HG02642 (cell line): ENCODE data around the gene MACROD2.

Experiments used
- ATAC-seq: cut with Tn5 transposase; IDR thresholded peaks from one replicate; pipeline ENCODE4 v1.9.1; 2021; ENCODE audit warnings: mild to moderate bottlenecking; ENCODE audit not compliant: unreplicated experiment, poor library complexity

The MACROD2 gene

DNA sequence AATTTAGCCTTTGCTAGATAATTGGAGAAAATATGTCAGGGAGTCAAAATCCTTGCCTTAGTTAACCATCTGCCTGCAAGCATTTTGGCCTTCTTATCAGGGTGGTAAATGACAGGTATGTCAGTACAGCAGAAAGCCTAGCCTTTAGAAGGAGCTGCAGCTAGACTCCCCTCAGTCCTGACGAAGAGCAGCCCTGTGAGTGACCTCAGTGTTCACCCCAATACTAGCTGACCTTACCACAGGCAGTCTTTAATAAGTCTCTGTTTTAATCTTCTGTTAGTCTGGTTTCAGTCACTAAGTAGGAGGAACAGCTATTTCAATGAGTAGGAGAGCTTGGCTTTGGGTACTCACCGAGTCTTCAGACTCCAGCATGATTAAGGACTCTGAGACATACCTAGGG lies 682.1 kb downstream of the MACROD2 start:
- no peak for ATAC-seq

GRCh38 chr20:14685183-14685582 lies 689.9 kb downstream of the MACROD2 start:
- no peak for ATAC-seq

GRCh38 chr20:14687313-14687712 lies 692.0 kb downstream of the MACROD2 start:
- ATAC-seq, result no peak

DNA sequence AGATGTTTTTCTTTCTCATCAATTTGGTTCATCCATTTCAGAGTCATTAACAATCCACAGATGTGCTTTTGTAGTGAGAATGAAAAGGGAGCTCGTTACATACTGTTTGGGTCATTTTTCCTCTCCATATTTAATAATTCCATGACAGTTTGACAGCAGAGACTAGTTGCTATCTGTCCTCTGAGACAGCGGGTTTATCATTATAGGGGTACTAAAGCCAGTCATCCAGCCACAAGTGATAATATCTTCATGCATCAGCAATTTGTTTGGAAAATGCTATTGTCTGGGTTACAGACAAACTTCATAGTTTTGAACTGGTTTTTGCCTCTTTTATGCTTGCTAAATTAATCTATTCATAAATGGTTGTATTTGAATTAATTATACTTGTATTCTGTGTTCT lies 692.7 kb downstream of the MACROD2 start:
- no peak for ATAC-seq

- no peak for ATAC-seq
These were observed 696.7 kb downstream of the MACROD2 start for GRCh38 chr20:14691994-14692393.

DNA sequence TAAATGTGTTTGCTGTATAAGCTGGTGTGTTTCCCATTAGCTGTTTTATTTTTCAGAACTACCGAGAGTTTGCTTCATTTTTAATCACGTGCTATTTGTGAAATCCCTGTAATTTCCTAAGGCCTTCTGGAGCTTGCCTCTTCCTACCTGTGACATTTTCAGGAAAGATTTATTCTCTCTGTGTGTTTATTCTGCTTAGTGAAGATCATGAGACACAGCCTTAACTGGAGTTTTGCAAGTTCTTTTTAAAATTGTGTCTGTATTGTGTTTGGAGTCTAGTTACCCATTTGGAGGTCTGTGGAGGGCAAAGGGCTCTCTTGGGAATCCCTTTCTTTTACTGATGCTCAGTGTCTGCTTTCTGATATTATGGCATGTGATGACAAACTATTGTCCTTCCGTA lies 701.2 kb downstream of the MACROD2 start:
- ATAC-seq, result no peak

DNA sequence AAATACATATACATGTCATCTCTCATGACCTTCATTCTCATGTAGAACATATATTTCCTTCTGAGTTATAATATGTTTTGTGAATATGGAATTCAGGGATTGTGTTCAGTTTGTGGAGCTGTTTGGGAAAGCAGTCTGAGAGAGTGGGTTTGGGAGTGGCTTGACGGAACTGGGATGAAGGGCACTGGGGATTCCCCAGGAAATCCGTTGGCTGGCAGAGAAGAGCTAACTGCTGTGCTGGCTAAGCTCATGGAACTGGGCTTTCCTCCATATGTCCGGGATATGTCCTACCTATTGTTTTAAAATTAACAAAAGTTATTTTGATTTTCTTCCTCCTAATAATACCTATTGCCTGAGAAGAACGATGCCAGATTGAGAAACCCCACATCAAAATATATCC lies 701.6 kb downstream of the MACROD2 start:
- no peak for ATAC-seq

- no peak for ATAC-seq
These were observed 702.8 kb downstream of the MACROD2 start for GRCh38 chr20:14698125-14698524.

DNA sequence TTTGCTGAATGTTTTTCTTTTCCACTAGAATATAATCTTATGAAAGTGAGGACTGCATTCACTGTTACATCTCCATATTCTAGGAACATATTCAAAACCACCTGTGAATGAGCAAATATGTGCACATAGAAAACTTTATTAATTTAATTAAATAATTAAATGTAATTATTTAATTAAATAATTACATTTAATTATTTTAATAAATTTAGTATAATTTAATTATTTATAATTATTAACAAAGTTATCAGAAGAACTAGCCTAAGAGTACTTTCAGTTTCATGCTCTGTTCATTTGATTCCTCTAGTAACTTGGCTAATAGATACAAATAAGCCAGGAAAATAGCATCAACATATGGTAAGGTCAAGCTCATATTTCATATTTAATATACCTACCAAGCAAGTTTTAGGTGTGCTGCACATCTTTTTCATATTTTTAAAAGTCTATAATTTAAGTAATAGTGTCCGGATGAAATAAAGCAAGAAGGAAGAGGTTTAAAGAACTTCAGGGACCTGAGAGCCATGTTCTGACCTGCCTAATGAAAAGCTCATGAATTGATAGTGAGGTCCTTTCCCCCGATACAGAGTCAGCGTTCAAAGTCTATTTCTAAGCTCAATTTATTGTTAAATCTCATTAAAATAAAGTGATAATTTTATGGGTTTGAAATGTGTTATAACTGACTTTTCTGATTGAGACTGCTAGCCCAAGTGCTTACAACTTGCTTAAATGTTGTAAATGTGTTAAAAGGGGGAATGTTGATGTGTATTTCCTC lies 703.5 kb downstream of the MACROD2 start:
- no peak for ATAC-seq

GRCh38 chr20:14700639-14700960 lies 705.3 kb downstream of the MACROD2 start:
- peak; percentile 51 for ATAC-seq

- ATAC-seq, result no peak
These were observed 706.0 kb downstream of the MACROD2 start for GRCh38 chr20:14701326-14701725.

- ATAC-seq, result no peak
These were observed 711.2 kb downstream of the MACROD2 start for GRCh38 chr20:14706555-14706954.

- ATAC-seq, result no peak
These were observed 711.8 kb downstream of the MACROD2 start for GRCh38 chr20:14707026-14707680.

DNA sequence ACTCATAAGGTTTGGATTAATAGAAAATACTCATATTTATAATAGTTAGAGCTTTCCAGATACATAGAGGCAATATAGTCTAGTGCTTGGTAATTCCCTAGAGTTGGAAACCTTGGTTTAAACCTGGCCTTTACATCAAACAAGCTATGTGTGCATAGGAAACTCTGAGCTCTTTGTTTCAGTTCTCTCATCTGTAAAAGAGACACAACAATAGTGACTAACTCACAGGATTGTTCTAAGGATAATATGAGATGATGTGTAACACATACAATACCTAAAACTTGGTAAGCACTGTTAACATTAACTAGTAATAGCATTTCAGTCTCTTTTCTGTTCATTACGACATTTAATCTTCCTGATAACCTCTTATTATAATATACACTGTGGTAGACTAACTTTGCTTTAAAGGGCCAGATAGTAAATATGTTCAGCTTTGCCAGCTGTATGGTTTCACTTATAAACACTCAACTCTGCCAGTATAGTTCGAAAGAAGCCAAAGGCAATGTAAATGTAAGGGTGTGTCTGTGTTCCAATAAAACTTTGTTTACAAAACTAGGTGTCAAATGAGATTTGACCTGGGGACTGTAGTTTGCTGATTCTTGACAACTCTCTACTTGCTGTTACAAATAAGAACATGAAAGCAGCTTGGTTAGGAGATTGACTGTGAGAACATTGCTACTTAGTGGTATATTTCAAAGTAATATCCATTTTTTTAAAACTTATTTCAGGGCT lies 712.7 kb downstream of the MACROD2 start:
- ATAC-seq, result no peak

GRCh38 chr20:14709439-14709838 lies 714.1 kb downstream of the MACROD2 start:
- ATAC-seq, result no peak

- no peak for ATAC-seq
These were observed 715.6 kb downstream of the MACROD2 start for GRCh38 chr20:14710951-14711350.

- no peak for ATAC-seq
These were observed 716.3 kb downstream of the MACROD2 start for GRCh38 chr20:14711652-14712051.

DNA sequence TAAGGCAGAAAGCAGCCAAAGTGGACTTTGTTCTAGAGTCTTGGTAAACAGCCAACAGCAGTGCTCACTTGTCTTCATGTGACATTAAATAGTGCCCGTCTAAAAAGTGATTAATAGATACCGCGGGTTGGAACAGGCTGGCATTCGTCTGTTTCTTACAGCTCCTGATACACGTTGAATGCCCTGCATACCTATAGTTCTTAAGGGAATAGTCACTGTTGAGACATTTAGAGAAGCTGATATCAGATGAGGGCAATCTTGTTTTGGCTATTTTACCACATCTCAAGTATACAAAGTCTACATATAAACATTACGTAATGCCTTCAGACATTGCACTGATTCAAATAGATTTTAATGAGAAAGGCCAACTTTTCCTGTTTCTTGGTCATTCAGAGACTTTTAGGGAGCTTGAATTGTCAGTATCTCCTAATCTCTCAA lies 717.0 kb downstream of the MACROD2 start:
- ATAC-seq, result no peak

DNA sequence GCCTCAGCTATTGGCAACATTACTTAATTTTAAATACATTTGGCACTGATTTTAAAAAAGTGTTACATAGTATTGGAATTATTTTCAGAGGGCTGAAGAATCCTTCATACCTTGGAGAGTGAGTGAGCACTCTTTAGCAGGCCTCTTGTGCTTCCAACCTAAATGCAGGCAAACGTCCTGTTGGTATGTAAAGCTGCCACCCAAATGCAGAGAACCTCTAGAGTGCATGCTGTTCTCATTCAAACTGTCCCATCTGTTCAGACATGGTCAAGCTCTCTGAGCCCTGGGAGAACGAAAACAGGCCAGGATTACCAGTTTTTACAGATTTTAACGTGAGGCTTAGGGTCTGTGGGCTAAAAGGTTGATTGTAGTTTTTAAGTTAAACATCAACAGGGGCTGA lies 720.1 kb downstream of the MACROD2 start:
- no peak for ATAC-seq

DNA sequence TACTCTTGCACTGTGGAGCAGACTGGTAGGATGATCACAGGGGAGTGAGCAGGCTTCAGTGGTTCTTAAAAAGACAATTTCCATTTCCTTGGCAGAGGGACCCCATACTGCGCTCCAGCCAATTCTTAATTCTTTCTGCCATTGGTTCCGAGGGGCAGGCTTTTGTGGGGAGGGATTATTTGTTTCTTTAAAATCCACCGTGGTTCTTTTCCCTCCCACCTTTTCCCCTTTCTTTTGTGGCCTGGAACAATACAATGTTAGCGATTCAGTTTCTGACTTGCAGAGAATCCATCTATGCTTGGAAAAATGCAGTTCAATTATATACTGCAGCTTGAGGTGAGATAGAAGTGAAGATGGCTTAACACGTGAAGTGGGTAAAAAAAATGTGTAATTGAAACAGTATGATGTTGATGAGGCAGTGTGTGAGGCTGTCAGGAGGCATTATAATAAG lies 721.1 kb downstream of the MACROD2 start:
- no peak for ATAC-seq
